ENCODE measurements around the gene MFSD2A. TPM values are rescaled to one million over a fixed set of nuclear protein-coding genes. Genes with fewer than 3 reads are reported as not detected.

MFSD2A gene
- total and polyA plus RNA-seq, 10 of the 15 experiments (the other 5 are each of a cell fraction or from before 2014, with no cell fraction given) = 0.84 to 30.1 (median 15.2) TPM

DNA sequence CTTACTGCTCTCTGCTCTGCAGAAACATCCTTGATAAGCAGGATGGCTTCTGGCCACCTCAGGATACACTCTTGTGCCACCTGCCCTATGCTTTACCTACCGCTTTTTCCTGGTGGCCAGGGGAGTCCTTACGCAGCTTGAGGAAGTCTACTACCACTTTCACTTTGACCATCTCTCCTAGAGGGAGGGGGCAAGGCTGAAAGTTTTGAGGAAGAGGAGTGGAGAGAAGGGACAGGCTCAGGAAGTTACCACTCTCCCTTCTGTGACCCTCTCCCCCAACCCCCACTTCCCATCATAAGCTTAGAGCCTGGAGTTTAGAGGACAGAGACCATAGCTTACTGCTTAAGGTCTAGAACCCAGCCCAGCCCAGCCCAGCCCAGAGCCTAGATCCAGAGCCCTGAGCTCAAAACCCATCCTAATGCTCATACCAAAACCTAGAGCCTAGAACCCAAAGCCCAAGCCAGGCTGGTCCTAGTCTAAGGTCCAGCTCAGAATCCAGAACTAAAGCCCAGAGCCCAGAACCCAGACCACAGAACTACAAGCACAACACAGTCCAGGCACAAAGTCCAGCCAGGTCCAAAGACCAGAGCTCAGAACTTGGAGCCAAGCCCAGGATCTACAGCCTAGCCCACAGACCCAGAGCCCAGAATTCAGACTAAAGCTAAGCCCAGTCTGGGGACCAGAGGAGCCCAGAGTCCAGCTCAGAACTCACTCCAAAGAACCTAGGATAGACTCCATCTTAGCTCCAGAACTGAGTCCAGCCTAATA is 18.0 kb upstream of the MFSD2A start:
- SMC1A ChIA-PET (ENCODE audit: uncharacterized antibody, unreplicated experiment) = interaction anchor here (0.6 to 1.3 kb wide), 5 partner anchors 10 to 55 kb away, joined by 3 to 4 read pairs (median 3); no protein-coding TSS in a partner anchor

More for the DNA sequence above, 18.0 kb upstream of the MFSD2A start:
- WGBS (ENCODE audit: insufficient coverage, insufficient replicate concordance, low lambda C conversion rate, missing lambda C conversion rate) = 71% methylated on average over 2 of the region's 2 CpGs
- FAIRE-seq (no peak), DNase-seq (ENCODE audit: low read depth, low spot score) (no peak), ATAC-seq (no peak)
- Histone ChIP-seq H3K79me2 (ENCODE audit: control insufficient read depth, insufficient read depth, low read length) (no peaks in the 10 kb centered on the region), H3K4me3 (no peak overlapping the region), H4K20me1 (ENCODE audit: control insufficient read depth, insufficient read depth) (no peaks in the 10 kb centered on the region), H3K9me3 (replicated peaks; ENCODE audit: control insufficient read depth, insufficient read depth, low read length) (no peaks in the 10 kb centered on the region), H3K4me2 (ENCODE audit: control insufficient read depth, insufficient read depth) (no peak overlapping the region), H3K27ac (ENCODE audit: control insufficient read depth, insufficient read depth) (no peak overlapping the region), H3K4me1 (ENCODE audit: control insufficient read depth, insufficient read depth, low read length) (no peaks in the 10 kb centered on the region), H3K36me3 (ENCODE audit: control insufficient read depth in 2 of 2, insufficient read depth in 2 of 2, low read length in 1 of 2) (no peaks in the 10 kb centered on the region), H3K9ac (ENCODE audit: control insufficient read depth, insufficient read depth, low read length) (no peak overlapping the region), H3K27me3 (replicated peaks in 1 of 2; ENCODE audit: control insufficient read depth in 2 of 2, insufficient read depth in 2 of 2, low read length in 1 of 2) (no peaks in the 10 kb centered on the region), H2AFZ (ENCODE audit: control insufficient read depth, low read depth, low read length) (no peak overlapping the region; the same call in 1 of the 2 replicates)
- ChIA-PET POLR2A (no interaction called here), CTCF (interaction anchor here (0.6 to 2.5 kb wide), 7 partner anchors 17 to 95 kb away, joined by 3 to 11 read pairs (median 4); no protein-coding TSS in a partner anchor), RAD21 (ENCODE audit: unreplicated experiment) (interaction anchor here (0.6 to 1.7 kb wide), 3 partner anchors 17 to 95 kb away, joined by 3 read pairs; no protein-coding TSS in a partner anchor)
- intact Hi-C loops (cut with micrococcal nuclease; ENCODE audit: unreplicated experiment) (no loop called here), in situ Hi-C loops (cut with MboI) (no loop called here)
- TF ChIP-seq CBFB (IDR thresholded peaks at IDR 0.05; ENCODE audit: low read depth) (no peak), SMAD5 (IDR thresholded peaks at IDR 0.05; ENCODE audit: low read depth) (no peak), NRF1 (conservative IDR thresholded peaks at IDR 0.05; ENCODE audit: low read depth, low read length) (no peak), NFYA (IDR thresholded peaks at IDR 0.05; ENCODE audit: borderline replicate concordance, low read depth, low read length) (no peak), TBL1XR1 (IDR thresholded peaks at IDR 0.05; ENCODE audit: low read depth, low read length) (no peak), RFX5 (IDR thresholded peaks at IDR 0.05; ENCODE audit: low read depth, low read length) (no peak), TAF1 (IDR thresholded peaks at IDR 0.05; ENCODE audit: borderline replicate concordance, low read depth, low read length) (no peak), CBX3 (IDR thresholded peaks at IDR 0.05; ENCODE audit: borderline replicate concordance, low read depth) (no peak), SMAD1 (IDR thresholded peaks at IDR 0.05; ENCODE audit: low read depth, partially characterized antibody) (no peak), CHD2 (IDR thresholded peaks at IDR 0.05; ENCODE audit: borderline replicate concordance, low read depth, low read length) (no peak), NR2C2 (IDR thresholded peaks at IDR 0.05; ENCODE audit: borderline replicate concordance, control insufficient read depth, insufficient read length, low read depth) (no peak), ZNF24 (IDR thresholded peaks at IDR 0.05) (no peak), BACH1 (IDR thresholded peaks at IDR 0.05; ENCODE audit: borderline replicate concordance) (no peak), RB1 (IDR thresholded peaks at IDR 0.05; ENCODE audit: borderline replicate concordance) (no peak), PAX5 (IDR thresholded peaks at IDR 0.05; ENCODE audit: borderline replicate concordance, low read depth, low read length) (no peak), NFXL1 (IDR thresholded peaks at IDR 0.05; ENCODE audit: borderline replicate concordance) (no peak), ZNF217 (IDR thresholded peaks at IDR 0.05) (no peak), FOS (IDR thresholded peaks at IDR 0.05; ENCODE audit: borderline replicate concordance, extremely low read depth, insufficient read length) (no peak)
- TF ChIP-seq, protein P1, sequence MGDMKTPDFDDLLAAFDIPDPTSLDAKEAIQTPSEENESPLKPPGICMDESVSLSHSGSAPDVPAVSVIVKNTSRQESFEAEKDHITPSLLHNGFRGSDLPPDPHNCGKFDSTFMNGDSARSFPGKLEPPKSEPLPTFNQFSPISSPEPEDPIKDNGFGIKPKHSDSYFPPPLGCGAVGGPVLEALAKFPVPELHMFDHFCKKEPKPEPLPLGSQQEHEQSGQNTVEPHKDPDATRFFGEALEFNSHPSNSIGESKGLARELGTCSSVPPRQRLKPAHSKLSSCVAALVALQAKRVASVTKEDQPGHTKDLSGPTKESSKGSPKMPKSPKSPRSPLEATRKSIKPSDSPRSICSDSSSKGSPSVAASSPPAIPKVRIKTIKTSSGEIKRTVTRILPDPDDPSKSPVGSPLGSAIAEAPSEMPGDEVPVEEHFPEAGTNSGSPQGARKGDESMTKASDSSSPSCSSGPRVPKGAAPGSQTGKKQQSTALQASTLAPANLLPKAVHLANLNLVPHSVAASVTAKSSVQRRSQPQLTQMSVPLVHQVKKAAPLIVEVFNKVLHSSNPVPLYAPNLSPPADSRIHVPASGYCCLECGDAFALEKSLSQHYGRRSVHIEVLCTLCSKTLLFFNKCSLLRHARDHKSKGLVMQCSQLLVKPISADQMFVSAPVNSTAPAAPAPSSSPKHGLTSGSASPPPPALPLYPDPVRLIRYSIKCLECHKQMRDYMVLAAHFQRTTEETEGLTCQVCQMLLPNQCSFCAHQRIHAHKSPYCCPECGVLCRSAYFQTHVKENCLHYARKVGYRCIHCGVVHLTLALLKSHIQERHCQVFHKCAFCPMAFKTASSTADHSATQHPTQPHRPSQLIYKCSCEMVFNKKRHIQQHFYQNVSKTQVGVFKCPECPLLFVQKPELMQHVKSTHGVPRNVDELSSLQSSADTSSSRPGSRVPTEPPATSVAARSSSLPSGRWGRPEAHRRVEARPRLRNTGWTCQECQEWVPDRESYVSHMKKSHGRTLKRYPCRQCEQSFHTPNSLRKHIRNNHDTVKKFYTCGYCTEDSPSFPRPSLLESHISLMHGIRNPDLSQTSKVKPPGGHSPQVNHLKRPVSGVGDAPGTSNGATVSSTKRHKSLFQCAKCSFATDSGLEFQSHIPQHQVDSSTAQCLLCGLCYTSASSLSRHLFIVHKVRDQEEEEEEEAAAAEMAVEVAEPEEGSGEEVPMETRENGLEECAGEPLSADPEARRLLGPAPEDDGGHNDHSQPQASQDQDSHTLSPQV (IDR thresholded peaks at IDR 0.05) = no peak
- TF ChIP-seq, protein P2, sequence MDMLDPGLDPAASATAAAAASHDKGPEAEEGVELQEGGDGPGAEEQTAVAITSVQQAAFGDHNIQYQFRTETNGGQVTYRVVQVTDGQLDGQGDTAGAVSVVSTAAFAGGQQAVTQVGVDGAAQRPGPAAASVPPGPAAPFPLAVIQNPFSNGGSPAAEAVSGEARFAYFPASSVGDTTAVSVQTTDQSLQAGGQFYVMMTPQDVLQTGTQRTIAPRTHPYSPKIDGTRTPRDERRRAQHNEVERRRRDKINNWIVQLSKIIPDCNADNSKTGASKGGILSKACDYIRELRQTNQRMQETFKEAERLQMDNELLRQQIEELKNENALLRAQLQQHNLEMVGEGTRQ (IDR thresholded peaks at IDR 0.05; ENCODE audit: borderline replicate concordance, low read depth, low read length) = no peak
- BruUV-seq (replicated peaks) = no TSS peak

Measured in GM12878 (cell line).